ENCODE data around the gene ARFIP1.
A peak's percentile ranks its signal among the peaks of the same experiment; 100 is the strongest.
"Not testable (repeated sequence)": the region's sequence is repeated elsewhere in the genome, so short reads cannot be mapped to it uniquely, and the experiment has no call there.

ARFIP1 gene

DNA sequence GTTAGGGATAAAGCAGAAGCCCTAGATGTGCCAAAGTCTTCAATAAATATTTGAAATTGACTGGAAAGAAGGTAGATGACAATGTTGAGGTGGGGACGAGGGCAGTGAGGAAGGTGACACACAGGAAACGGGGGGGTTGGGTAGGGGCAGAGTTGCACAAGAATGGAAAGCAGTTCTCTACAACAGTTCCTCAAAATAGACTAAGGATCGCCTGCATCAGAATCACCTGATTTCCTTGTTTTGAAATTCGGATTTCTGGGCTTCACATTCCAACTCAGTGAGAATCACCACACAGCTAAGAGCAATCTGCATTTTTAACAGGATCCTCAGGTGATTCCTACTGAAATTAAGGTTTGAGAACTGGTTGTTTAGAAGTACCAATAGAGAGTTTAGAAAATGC, 70.6 kb downstream of the ARFIP1 start:
- no peaks in the 10 kb centered on the region for H3K9me3 ChIP-seq (ENCODE audit: control insufficient read depth, low read depth, low read length)
- H3K9ac ChIP-seq (ENCODE audit: low read length): peak overlapping the region; percentile 43
- no peaks in the 10 kb centered on the region for H3K36me3 ChIP-seq (ENCODE audit: control insufficient read depth, low read depth, low read length)
- H3K4me3 ChIP-seq (ENCODE audit: low read length): peak overlapping the region; percentile 31
- peaks cover 26% of the 10 kb centered on the region for H3K4me1 ChIP-seq (ENCODE audit: control insufficient read depth, low read depth, low read length)
- peak overlapping the region; percentile 85 for H3K27ac ChIP-seq (ENCODE audit: low read length)
- H3K27me3 ChIP-seq (ENCODE audit: control insufficient read depth, insufficient read depth, low read length): no peaks in the 10 kb centered on the region

DNA sequence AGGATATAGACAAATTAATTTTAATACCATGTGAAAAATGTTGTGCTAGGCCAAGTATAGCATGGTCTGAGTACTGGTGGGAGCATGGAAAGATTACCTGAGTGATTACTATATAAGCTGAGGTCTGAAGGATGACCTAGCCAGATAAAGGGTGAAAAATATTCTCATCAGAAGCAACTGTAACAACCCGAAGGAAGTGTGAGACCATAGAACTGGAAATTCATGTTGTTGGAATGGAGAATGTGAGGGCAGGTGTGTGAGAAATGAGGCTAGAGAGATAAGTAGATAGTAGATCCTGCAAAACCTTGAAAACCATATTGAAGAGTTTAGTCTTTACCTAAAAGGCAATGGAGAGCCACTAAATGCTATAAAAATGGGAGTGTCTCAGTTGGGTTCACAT, 71.5 kb downstream of the ARFIP1 start:
- Histone ChIP-seq H3K27me3 (ENCODE audit: control insufficient read depth, insufficient read depth, low read length) (no peaks in the 10 kb centered on the region), H3K27ac (ENCODE audit: low read length) (peak overlapping the region; percentile 85), H3K9me3 (ENCODE audit: control insufficient read depth, low read depth, low read length) (no peaks in the 10 kb centered on the region)

DNA sequence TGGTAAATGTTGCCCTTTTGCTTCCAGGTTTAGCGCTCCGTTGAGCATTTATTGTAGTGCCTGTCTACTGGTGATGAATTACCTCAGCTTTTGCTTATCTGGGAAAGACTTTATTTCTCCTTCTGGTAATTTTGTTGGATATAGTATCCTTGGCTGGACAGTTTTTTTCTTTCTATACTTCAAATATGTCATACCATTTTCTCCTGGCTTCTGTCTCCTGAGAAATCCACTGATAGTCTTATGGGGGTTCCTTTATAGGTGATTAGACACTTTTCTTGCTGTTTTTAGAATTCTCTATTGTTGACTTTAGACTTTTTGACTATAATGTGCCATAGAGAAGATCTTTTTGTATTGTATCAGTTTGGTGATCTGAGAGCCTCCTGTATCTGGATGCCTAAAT, 73.5 kb downstream of the ARFIP1 start:
- Histone ChIP-seq H3K9ac (ENCODE audit: low read length) (no peak overlapping the region), H3K4me3 (ENCODE audit: low read length) (no peak overlapping the region), H3K9me3 (ENCODE audit: control insufficient read depth, low read depth, low read length) (no peaks in the 10 kb centered on the region), H3K36me3 (ENCODE audit: control insufficient read depth, low read depth, low read length) (no peaks in the 10 kb centered on the region), H3K4me1 (ENCODE audit: control insufficient read depth, low read depth, low read length) (peaks cover 26% of the 10 kb centered on the region), H3K27me3 (ENCODE audit: control insufficient read depth, insufficient read depth, low read length) (no peaks in the 10 kb centered on the region), H3K27ac (ENCODE audit: low read length) (no peak overlapping the region)

More for the DNA sequence above, 71.5 kb downstream of the ARFIP1 start:
- Histone ChIP-seq H3K36me3 (ENCODE audit: control insufficient read depth, low read depth, low read length) (no peaks in the 10 kb centered on the region), H3K4me3 (ENCODE audit: low read length) (peak overlapping the region; percentile 31), H3K9ac (ENCODE audit: low read length) (peak overlapping the region; percentile 43), H3K4me1 (ENCODE audit: control insufficient read depth, low read depth, low read length) (peaks cover 26% of the 10 kb centered on the region)

DNA sequence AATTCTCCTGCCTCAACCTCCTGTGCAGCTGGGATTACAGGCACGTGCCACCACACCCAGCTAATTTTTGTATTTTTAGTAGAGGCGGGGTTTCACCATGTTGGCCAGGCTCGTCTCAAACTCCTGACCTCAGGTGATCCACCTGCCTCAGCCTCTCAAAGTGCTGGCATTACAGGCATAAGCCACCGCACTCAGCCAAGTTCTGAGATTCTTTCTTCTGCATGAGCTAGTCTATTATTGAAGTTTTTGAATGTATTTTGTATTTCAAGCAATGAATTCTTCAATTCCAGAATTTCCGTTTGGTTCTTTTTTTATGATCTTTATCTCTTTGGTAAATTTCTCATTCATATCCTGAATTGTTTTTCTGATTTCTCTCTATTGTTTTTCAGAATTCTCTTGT, 74.3 kb downstream of the ARFIP1 start:
- peaks cover 26% of the 10 kb centered on the region for H3K4me1 ChIP-seq (ENCODE audit: control insufficient read depth, low read depth, low read length)
- H3K27ac ChIP-seq (ENCODE audit: low read length); H3K9ac ChIP-seq (ENCODE audit: low read length); H3K9me3 ChIP-seq (ENCODE audit: control insufficient read depth, low read depth, low read length); H3K4me3 ChIP-seq (ENCODE audit: low read length); H3K36me3 ChIP-seq (ENCODE audit: control insufficient read depth, low read depth, low read length); H3K27me3 ChIP-seq (ENCODE audit: control insufficient read depth, insufficient read depth, low read length): not testable (repeated sequence)

DNA sequence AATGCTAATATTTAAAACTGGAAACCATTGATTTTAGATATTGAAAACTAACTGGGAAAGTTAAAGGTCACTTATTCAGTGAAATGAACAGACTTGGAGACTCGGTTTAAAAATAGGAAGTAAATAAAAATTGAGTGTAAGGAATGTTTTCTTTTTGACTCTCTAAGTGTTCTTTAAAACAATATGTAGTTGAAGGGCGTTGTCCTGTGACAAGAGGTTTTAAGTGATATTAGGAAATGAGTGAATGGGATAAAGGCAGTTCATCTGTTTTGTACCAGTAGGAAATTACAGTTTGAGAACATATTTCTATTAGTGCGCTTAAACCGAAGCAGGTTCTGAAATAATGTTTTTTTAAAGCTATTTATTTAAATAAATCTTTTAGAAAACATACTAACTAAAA, 77.2 kb downstream of the ARFIP1 start:
- Histone ChIP-seq H3K27ac (ENCODE audit: low read length) (no peak overlapping the region), H3K9me3 (ENCODE audit: control insufficient read depth, low read depth, low read length) (no peaks in the 10 kb centered on the region)

DNA sequence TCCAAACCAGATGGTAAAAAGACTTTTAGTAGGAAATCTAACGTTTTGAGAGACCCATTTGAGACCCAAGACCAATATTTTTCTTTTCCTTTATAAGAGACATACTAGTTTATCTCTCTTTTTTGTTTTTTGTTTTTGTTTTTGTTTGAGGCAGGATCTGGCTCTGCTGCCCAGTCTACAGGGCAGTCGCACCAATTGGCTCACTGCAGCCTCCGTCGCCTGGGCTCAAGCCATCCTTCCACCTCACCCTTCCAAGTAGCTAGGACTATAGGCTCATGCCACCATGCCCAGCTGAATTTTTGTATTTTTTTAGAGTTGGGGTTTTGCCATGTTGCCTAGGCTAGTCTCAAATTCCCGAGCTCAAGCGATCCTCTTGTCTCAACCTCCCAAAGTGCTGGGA, 79.2 kb downstream of the ARFIP1 start:
- H3K9me3 ChIP-seq (ENCODE audit: control insufficient read depth, low read depth, low read length): no peaks in the 10 kb centered on the region

More for the DNA sequence above, 77.2 kb downstream of the ARFIP1 start:
- Histone ChIP-seq H3K4me1 (ENCODE audit: control insufficient read depth, low read depth, low read length) (peaks cover 13% of the 10 kb centered on the region), H3K9ac (ENCODE audit: low read length) (no peak overlapping the region), H3K27me3 (ENCODE audit: control insufficient read depth, insufficient read depth, low read length) (no peaks in the 10 kb centered on the region), H3K4me3 (ENCODE audit: low read length) (no peak overlapping the region), H3K36me3 (ENCODE audit: control insufficient read depth, low read depth, low read length) (no peaks in the 10 kb centered on the region)

DNA sequence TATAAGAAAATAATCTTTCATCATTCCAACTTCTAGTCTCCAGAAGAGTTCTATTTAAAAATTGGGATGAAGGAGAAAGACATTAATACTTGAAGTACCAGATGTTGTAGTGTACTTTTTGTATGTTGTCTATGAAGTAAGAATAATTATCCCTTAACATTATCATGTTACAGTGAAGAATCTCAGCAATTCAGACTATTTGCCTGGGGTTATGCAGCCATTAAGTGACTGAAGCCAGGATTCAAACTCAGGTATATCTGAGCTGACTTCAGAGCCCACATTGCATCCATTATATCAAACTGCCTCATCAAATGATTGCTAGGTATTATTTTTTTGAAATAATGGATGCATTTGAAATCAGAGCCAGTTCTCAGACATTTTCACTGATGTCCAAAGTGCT, 80.3 kb downstream of the ARFIP1 start:
- Histone ChIP-seq H3K27ac (ENCODE audit: low read length) (peak overlapping the region; percentile 25), H3K4me1 (ENCODE audit: control insufficient read depth, low read depth, low read length) (peaks cover 13% of the 10 kb centered on the region), H3K9ac (ENCODE audit: low read length) (no peak overlapping the region), H3K4me3 (ENCODE audit: low read length) (peak overlapping the region; percentile 25), H3K9me3 (ENCODE audit: control insufficient read depth, low read depth, low read length) (no peaks in the 10 kb centered on the region), H3K36me3 (ENCODE audit: control insufficient read depth, low read depth, low read length) (no peaks in the 10 kb centered on the region), H3K27me3 (ENCODE audit: control insufficient read depth, insufficient read depth, low read length) (no peaks in the 10 kb centered on the region)

More for the DNA sequence above, 79.2 kb downstream of the ARFIP1 start:
- no peaks in the 10 kb centered on the region for H3K36me3 ChIP-seq (ENCODE audit: control insufficient read depth, low read depth, low read length)
- H3K4me1 ChIP-seq (ENCODE audit: control insufficient read depth, low read depth, low read length): peaks cover 13% of the 10 kb centered on the region
- H3K9ac ChIP-seq (ENCODE audit: low read length): no peak overlapping the region
- no peak overlapping the region for H3K27ac ChIP-seq (ENCODE audit: low read length)
- H3K4me3 ChIP-seq (ENCODE audit: low read length): no peak overlapping the region
- no peaks in the 10 kb centered on the region for H3K27me3 ChIP-seq (ENCODE audit: control insufficient read depth, insufficient read depth, low read length)

DNA sequence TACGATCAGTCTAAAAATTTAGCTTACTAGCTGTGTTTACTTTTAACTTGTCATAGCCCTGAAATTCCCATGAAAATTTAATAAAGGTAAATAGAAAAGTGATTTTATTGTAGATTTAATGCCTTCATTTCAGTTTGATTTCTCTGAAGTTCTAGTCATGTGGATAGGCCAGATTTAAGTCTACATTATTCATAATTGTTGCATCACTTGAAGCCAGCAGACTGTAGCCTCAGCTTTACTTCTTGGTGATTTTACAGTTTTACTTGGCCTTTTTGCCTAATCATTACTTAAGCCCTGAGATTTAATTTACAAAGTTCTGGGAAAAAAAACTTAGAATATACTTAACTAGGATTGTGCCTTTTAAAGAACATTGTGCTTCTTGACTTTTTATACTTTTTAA, 82.9 kb downstream of the ARFIP1 start:
- H3K27me3 ChIP-seq (ENCODE audit: control insufficient read depth, insufficient read depth, low read length): no peaks in the 10 kb centered on the region
- no peak overlapping the region for H3K4me3 ChIP-seq (ENCODE audit: low read length)
- peaks cover 13% of the 10 kb centered on the region for H3K4me1 ChIP-seq (ENCODE audit: control insufficient read depth, low read depth, low read length)
- no peak overlapping the region for H3K9ac ChIP-seq (ENCODE audit: low read length)
- H3K27ac ChIP-seq (ENCODE audit: low read length): no peak overlapping the region
- no peaks in the 10 kb centered on the region for H3K9me3 ChIP-seq (ENCODE audit: control insufficient read depth, low read depth, low read length)
- no peaks in the 10 kb centered on the region for H3K36me3 ChIP-seq (ENCODE audit: control insufficient read depth, low read depth, low read length)

DNA sequence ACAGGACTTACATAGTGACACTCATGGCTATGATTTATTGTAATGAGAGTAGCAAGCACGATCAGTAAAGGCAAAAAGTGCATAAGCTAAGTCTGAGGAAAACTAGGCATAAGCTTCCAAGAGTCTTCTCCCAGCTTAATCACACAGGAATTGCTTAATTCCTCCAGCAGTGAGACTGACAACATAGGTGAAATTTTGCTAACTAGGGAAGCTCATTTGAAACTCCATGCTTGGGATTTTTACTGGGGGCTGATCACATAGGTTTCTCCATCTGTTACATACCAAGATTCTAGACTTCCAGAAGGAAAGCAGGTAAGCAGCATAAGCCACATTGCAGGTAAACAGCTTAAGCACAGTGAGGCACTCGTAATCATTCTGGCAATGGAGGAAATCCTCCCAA, 84.6 kb downstream of the ARFIP1 start:
- Histone ChIP-seq H3K4me1 (ENCODE audit: control insufficient read depth, low read depth, low read length) (peaks cover 12% of the 10 kb centered on the region), H3K4me3 (ENCODE audit: low read length) (no peak overlapping the region), H3K27me3 (ENCODE audit: control insufficient read depth, insufficient read depth, low read length) (no peaks in the 10 kb centered on the region), H3K9me3 (ENCODE audit: control insufficient read depth, low read depth, low read length) (no peaks in the 10 kb centered on the region), H3K9ac (ENCODE audit: low read length) (no peak overlapping the region), H3K36me3 (ENCODE audit: control insufficient read depth, low read depth, low read length) (no peaks in the 10 kb centered on the region), H3K27ac (ENCODE audit: low read length) (no peak overlapping the region)

DNA sequence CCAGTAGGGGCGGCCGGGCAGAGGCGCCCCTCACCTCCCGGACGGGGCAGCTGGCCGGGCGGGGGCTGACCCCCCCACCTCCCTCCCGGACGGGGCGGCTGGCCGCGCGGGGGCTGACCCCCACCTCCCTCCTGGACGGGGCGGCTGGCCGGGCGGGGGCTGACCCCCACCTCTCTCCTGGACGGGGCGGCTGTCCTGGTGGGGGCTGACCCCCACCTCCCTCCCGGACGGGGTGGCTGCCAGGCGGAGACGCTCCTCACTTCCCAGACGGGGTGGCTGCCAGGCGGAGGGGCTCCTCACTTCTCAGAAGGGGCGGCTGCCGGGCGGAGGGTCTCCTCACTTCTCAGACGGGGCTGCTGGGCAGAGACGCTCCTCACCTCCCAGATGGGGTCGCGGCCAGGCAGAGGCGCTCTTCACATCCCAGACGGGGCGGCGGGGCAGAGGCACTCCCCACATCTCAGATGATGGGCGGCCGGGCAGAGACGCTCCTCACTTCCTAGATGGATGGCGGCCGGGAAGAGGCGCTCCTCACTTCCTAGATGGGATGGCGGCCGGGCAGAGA, 86.8 kb downstream of the ARFIP1 start:
- H3K4me3 ChIP-seq (ENCODE audit: low read length); H3K9me3 ChIP-seq (ENCODE audit: control insufficient read depth, low read depth, low read length); H3K4me1 ChIP-seq (ENCODE audit: control insufficient read depth, low read depth, low read length); H3K9ac ChIP-seq (ENCODE audit: low read length); H3K36me3 ChIP-seq (ENCODE audit: control insufficient read depth, low read depth, low read length); H3K27ac ChIP-seq (ENCODE audit: low read length); H3K27me3 ChIP-seq (ENCODE audit: control insufficient read depth, insufficient read depth, low read length): not testable (repeated sequence)

DNA sequence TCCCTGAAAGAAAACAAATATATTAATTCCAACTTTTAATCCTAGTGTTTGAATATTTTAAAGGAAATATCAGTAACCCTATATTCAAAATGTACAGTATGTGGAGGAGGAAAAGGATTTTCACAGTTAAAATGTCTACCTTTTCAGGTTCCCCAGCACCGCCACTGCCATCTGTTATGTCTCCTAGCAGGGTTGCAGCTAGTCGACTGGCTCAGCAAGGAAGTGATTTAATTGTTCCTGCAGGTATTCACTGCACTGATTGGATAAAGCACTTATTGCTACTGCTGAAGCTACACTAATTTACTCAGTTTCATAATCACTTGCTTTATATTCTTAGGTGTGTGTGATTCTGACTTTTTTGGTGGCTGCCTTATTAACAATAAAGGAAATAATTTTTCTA, 90.9 kb downstream of the ARFIP1 start:
- Histone ChIP-seq H3K27me3 (ENCODE audit: control insufficient read depth, insufficient read depth, low read length) (no peaks in the 10 kb centered on the region), H3K36me3 (ENCODE audit: control insufficient read depth, low read depth, low read length) (no peaks in the 10 kb centered on the region)

DNA sequence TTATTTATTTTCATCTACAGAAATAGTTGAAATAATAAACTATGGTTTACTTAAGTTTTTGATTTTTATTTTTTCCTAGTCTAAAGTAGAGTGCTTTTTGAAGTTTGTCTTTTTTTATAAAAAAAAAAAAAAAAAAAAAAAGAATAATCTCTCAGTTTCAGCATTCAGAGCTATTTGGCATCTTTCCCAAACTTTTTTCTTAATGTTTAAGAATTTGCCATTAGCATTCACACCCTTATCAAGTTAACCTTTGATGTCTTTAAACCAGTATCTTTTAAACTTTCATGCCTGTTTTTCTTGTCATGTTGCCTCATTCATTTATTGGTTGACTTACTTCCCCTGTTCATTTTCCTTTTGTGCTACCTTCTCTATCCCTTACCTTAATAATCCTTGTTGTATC, 95.5 kb downstream of the ARFIP1 start:
- no peak overlapping the region for H3K9ac ChIP-seq (ENCODE audit: low read length)
- no peaks in the 10 kb centered on the region for H3K4me1 ChIP-seq (ENCODE audit: control insufficient read depth, low read depth, low read length)

More for the DNA sequence above, 90.9 kb downstream of the ARFIP1 start:
- H3K9ac ChIP-seq (ENCODE audit: low read length): no peak overlapping the region
- H3K27ac ChIP-seq (ENCODE audit: low read length): no peak overlapping the region
- H3K4me1 ChIP-seq (ENCODE audit: control insufficient read depth, low read depth, low read length): no peaks in the 10 kb centered on the region
- H3K9me3 ChIP-seq (ENCODE audit: control insufficient read depth, low read depth, low read length): no peaks in the 10 kb centered on the region
- H3K4me3 ChIP-seq (ENCODE audit: low read length): no peak overlapping the region

More for the DNA sequence above, 95.5 kb downstream of the ARFIP1 start:
- no peaks in the 10 kb centered on the region for H3K27me3 ChIP-seq (ENCODE audit: control insufficient read depth, insufficient read depth, low read length)
- no peaks in the 10 kb centered on the region for H3K9me3 ChIP-seq (ENCODE audit: control insufficient read depth, low read depth, low read length)
- H3K4me3 ChIP-seq (ENCODE audit: low read length): no peak overlapping the region
- no peaks in the 10 kb centered on the region for H3K36me3 ChIP-seq (ENCODE audit: control insufficient read depth, low read depth, low read length)
- no peak overlapping the region for H3K27ac ChIP-seq (ENCODE audit: low read length)
